Spleen (tissue), 11 donors: Measurements from ENCODE around the gene DLG1. TPM values are rescaled to one million over a fixed set of nuclear protein-coding genes. Genes with fewer than 3 reads are reported as not detected.
A peak's percentile ranks its signal among the peaks of the same experiment; 100 is the strongest.

Experiments
- DNase-seq: peaks from one replicate; pipeline ENCODE4 v3.0.0-alpha.2; 2020
- H3K27ac ChIP-seq, 8 donors: fragments of 200-600 bp; sonication (generic) in 7 of 8; 1 replicate in 4 of 8; 2 replicates in 4 of 8; pipeline versions ENCODE4 v1.5.0 to v1.8.0; 2016 to 2021; ENCODE audit warnings: inconsistent platforms in 4 of 8, mild to moderate bottlenecking in 4 of 8, moderate library complexity in 1 of 8
- H3K27me3 ChIP-seq, 7 donors: fragments of 200-600 bp; sonication (generic) in 6 of 7; replicated peaks in 1 of 7; 1 replicate in 4 of 7; 2 replicates in 3 of 7; pipeline versions ENCODE4 v1.5.0 to v1.8.0; 2016 to 2021; ENCODE audit warnings: inconsistent platforms in 3 of 7, mild to moderate bottlenecking in 1 of 7
- H3K36me3 ChIP-seq, 6 donors: fragments of 200-600 bp; sonication (generic) in 5 of 6; 1 replicate in 4 of 6; 2 replicates in 2 of 6; pipeline versions ENCODE4 v1.5.0 to v1.8.0; 2016 to 2021; ENCODE audit warnings: inconsistent platforms in 2 of 6
- H3K4me1 ChIP-seq, 6 donors: fragments of 200-600 bp; sonication (generic) in 5 of 6; 1 replicate in 3 of 6; 2 replicates in 3 of 6; pipeline versions ENCODE4 v1.5.0 to v1.8.0; 2016 to 2021; ENCODE audit warnings: inconsistent platforms in 3 of 6
- H3K4me3 ChIP-seq, 8 donors: fragments of 200-600 bp; sonication (generic) in 7 of 8; 1 replicate in 4 of 8; 2 replicates in 4 of 8; pipeline versions ENCODE4 v1.5.0 to v1.8.0; 2016 to 2021; ENCODE audit warnings: inconsistent platforms in 4 of 8, mild to moderate bottlenecking in 4 of 8, moderate library complexity in 2 of 8
- H3K9me3 ChIP-seq, 8 donors: fragments of 200-600 bp; sonication (generic) in 7 of 8; 1 replicate in 4 of 8; 2 replicates in 4 of 8; pipeline versions ENCODE4 v1.5.0 to v1.8.0; 2016 to 2021; ENCODE audit warnings: inconsistent platforms in 4 of 8
- CTCF ChIP-seq, 11 experiments: fragments of 200-600 bp in 7 of 11; fragments of 450-650 bp in 4 of 11; sonication (generic) in 4 of 11; IDR thresholded peaks in 8 of 11; conservative IDR thresholded peaks in 3 of 11; 1 replicate in 7 of 11; 2 replicates in 4 of 11; pipeline versions ENCODE4 v1.4.0 to v1.8.0; 2016 to 2021; ENCODE audit warnings: antibody characterized with exemption in 11 of 11, inconsistent platforms in 4 of 11, mild to moderate bottlenecking in 1 of 11
- POLR2A ChIP-seq, 3 donors: fragments of 450-650 bp; IDR thresholded peaks; one replicate each; pipeline ENCODE4 v1.5.1; 2017; ENCODE audit warnings: antibody characterized with exemption in 3 of 3, mild to moderate bottlenecking in 1 of 3
- POLR2AphosphoS5 ChIP-seq, 3 donors: sonication (generic); formaldehyde crosslinking; IDR thresholded peaks; one replicate each; pipeline ENCODE4 v1.5.1; 2017; ENCODE audit warnings: antibody characterized with exemption in 3 of 3
- WGBS, 5 donors: extraction: QIAGEN DNeasy Blood & Tissue Kit in 3 of 5; methylation state at CpG; one replicate each; pipeline versions ENCODE4 v1.1.5 to v1.1.7; 2013 to 2018; 5-methylcytosine and 5-hydroxymethylcytosine counted together
- intact Hi-C: fragments of 100-400 bp; cut with DNase I; formaldehyde crosslinking; loops from one replicate; pipeline ENCODE4 v1.15.0; 2023; ENCODE audit warnings: low total_unique reads
- polyA plus RNA-seq, 3 donors: library from polyadenylated mRNA; stranded (reverse); fragments of 200-250 nt; gene quantifications; one replicate each; pipeline ENCODE4 v1.2.1, GENCODE V29; 2013
- total RNA-seq, 7 donors: library from RNA; depleted of rRNA in 3 of 7; stranded (reverse); fragments of >200 nt in 3 of 7; fragmentation: NEBNext Ultra II Directional in 4 of 7; extraction: Animal tissue kit (Norgen Biotek cat#: 25700) in 4 of 7; gene quantifications; one replicate each; pipeline versions ENCODE4 v1.1.0 to v1.2.1, GENCODE V29; 2016 to 2021
- donor health status: healthy with polysubstance abuse.
- donor health status: DM: no; HTN: no; CAD: no; lungs with moderate emphysema.
- donor health status: DM: no; HTN: no; CAD: no.
- donor health status: Bipolar disorder and iron deficiency.
- donor health status: healthy.
- donor health status: DM: no; HTN: no; CAD: no.
- donor health status: DM: yes; HTN: yes; CAD: no.

Gene DLG1
- total and polyA plus RNA-seq, 10 donors: 11.0 to 92.3 (median 59.1) TPM

GRCh38 chr3:196998966-196999760 lies 299.2 kb downstream of the DLG1 start:
- peak; percentile 49 for DNase-seq

GRCh38 chr3:196997311-196997710 lies 301.1 kb downstream of the DLG1 start:
- WGBS, 5 donors: 92 to 98% (median 96%) methylated on average over 13 to 15 of the region's 15 CpGs
- H3K27me3 ChIP-seq: no peaks in the 10 kb centered on the region
- DNase-seq: peak; percentile 62
- intact Hi-C loops: no loop called here
- TF ChIP-seq POLR2A (IDR thresholded peaks at IDR 0.05) (no peak), POLR2AphosphoS5 (IDR thresholded peaks at IDR 0.05) (no peak), CTCF (IDR thresholded peaks at IDR 0.05 in 8 of 11, conservative IDR thresholded peaks at IDR 0.05 in 3 of 11) (no peak)
- no peak overlapping the region for H3K27ac ChIP-seq
- no peaks in the 10 kb centered on the region for H3K36me3 ChIP-seq
- no peaks in the 10 kb centered on the region for H3K9me3 ChIP-seq
- H3K4me1 ChIP-seq: peaks cover 0 to 7% (median 4%) of the 10 kb centered on the region in 6 donors
- H3K4me3 ChIP-seq: no peak overlapping the region

More at GRCh38 chr3:196998966-196999760, 299.2 kb downstream of the DLG1 start:
- WGBS, 5 donors: 87 to 94% (median 91%) methylated on average over 17 to 21 of the region's 21 CpGs
- intact Hi-C loops: no loop called here
- H3K27me3 ChIP-seq: peaks cover 0 to 8% (median 0%) of the 10 kb centered on the region in 7 donors
- peaks cover 0 to 18% (median 16%) of the 10 kb centered on the region in 6 donors for H3K4me1 ChIP-seq
- TF ChIP-seq POLR2A (IDR thresholded peaks at IDR 0.05): no peak
- no peak overlapping the region for H3K4me3 ChIP-seq
- H3K9me3 ChIP-seq: no peaks in the 10 kb centered on the region
- no peak overlapping the region for H3K27ac ChIP-seq
- no peaks in the 10 kb centered on the region for H3K36me3 ChIP-seq

- no peaks in the 10 kb centered on the region for H3K36me3 ChIP-seq
- H3K4me3 ChIP-seq: no peak overlapping the region
- 82 to 89% (median 86%) methylated on average over 17 of the region's 17 CpGs for WGBS, 5 donors
- no peak overlapping the region for H3K27ac ChIP-seq
- H3K4me1 ChIP-seq: peaks cover 0 to under 1% (median 0%) of the 10 kb centered on the region in 6 donors
- peak; percentile 41 for DNase-seq
- no peaks in the 10 kb centered on the region for H3K9me3 ChIP-seq
- intact Hi-C loops: no loop called here
- H3K27me3 ChIP-seq: no peaks in the 10 kb centered on the region
- no peak for TF ChIP-seq POLR2A (IDR thresholded peaks at IDR 0.05)
- TF ChIP-seq POLR2AphosphoS5 (IDR thresholded peaks at IDR 0.05): no peak
- no peak for TF ChIP-seq CTCF (IDR thresholded peaks at IDR 0.05 in 8 of 11, conservative IDR thresholded peaks at IDR 0.05 in 3 of 11)
These were observed 301.8 kb downstream of the DLG1 start for GRCh38 chr3:196996454-196997265.

- H3K27me3 ChIP-seq: no peaks in the 10 kb centered on the region
- WGBS, 5 donors: 80 to 92% (median 86%) methylated on average over 14 of the region's 14 CpGs
- no peaks in the 10 kb centered on the region for H3K36me3 ChIP-seq
- peak; percentile 51 for DNase-seq
- H3K4me3 ChIP-seq: no peak overlapping the region
- intact Hi-C loops: no loop called here
- no peak overlapping the region for H3K27ac ChIP-seq
- H3K4me1 ChIP-seq: no peaks in the 10 kb centered on the region
- TF ChIP-seq CTCF (IDR thresholded peaks at IDR 0.05 in 8 of 11, conservative IDR thresholded peaks at IDR 0.05 in 3 of 11) (no peak), POLR2A (IDR thresholded peaks at IDR 0.05) (no peak), POLR2AphosphoS5 (IDR thresholded peaks at IDR 0.05) (no peak)
- H3K9me3 ChIP-seq: no peaks in the 10 kb centered on the region
These were observed 302.6 kb downstream of the DLG1 start for GRCh38 chr3:196995646-196996355.
